ENCODE measurements around the gene TIMM13. TPM values are rescaled to one million over a fixed set of nuclear protein-coding genes. Genes with fewer than 3 reads are reported as not detected.

The TIMM13 gene
- total and polyA plus RNA-seq, 2 donors (not counting 3 experiments of a cell fraction or from before 2014, with no cell fraction given) = 154 to 160 TPM

DNA sequence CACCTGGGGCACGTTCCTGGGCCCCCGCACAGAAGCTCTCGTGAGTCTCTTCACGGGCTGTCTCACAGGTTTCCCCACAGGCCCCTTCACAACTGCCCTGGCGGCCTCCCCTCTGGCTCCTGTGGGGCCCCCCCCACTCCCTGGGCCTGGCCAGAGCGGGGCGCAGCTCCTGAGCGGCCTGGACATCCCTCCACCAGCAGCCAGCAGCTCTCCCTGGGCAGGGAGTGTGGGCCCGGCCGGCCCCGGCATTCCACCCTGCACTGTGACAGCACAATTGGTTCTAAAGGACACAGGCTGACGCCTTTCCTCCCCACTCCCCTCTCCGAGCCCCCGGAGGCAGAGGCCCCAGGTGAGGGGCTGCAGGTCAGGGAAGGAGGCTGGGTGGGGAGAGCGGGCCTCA lies 9.5 kb upstream of the TIMM13 start:
- dilution Hi-C loops (cut with MboI; ENCODE audit: extremely low pct_ligation_motif_present, low sequenced_read_pairs) = no loop called here
- H3K9ac ChIP-seq (replicated peaks; ENCODE audit: extremely low read depth, insufficient read depth, low read length) = no peak overlapping the region
- no peak for FAIRE-seq
- no peak overlapping the region for H2AFZ ChIP-seq (ENCODE audit: low read depth, low read length)
- intact Hi-C loops (cut with micrococcal nuclease) = no loop called here
- H3K27me3 ChIP-seq (ENCODE audit: control insufficient read depth in 2 of 2, insufficient read depth in 2 of 2, low read length in 2 of 2) = no peaks in the 10 kb centered on the region
- no peaks in the 10 kb centered on the region for H3K9me3 ChIP-seq (replicated peaks; ENCODE audit: control insufficient read depth, insufficient read depth, low read length)
- no peak for DNase-seq (ENCODE audit: low read depth, low spot score)
- H3K4me3 ChIP-seq (replicated peaks in 1 of 3; ENCODE audit: insufficient read depth in 1 of 3, low read depth in 1 of 3, low read length in 3 of 3) = no peak overlapping the region
- H3K4me1 ChIP-seq (ENCODE audit: control insufficient read depth, extremely low read depth, insufficient read depth, low read length) = no peaks in the 10 kb centered on the region
- H3K9me1 ChIP-seq (replicated peaks; ENCODE audit: control insufficient read depth, extremely low read depth, insufficient read depth, low read length) = no peaks in the 10 kb centered on the region
- H3K36me3 ChIP-seq (ENCODE audit: control insufficient read depth in 2 of 2, extremely low read depth in 1 of 2, insufficient read depth in 2 of 2, low read length in 2 of 2) = peaks cover 7 to 27% of the 10 kb centered on the region in 2 experiments
- H3K4me2 ChIP-seq (ENCODE audit: insufficient read depth, low read length) = no peak overlapping the region
- H4K20me1 ChIP-seq (replicated peaks; ENCODE audit: control insufficient read depth, extremely low read depth, insufficient read depth, low read length) = no peaks in the 10 kb centered on the region
- ChIA-PET CTCF (interaction anchor here (1.3 kb wide), 1 partner anchor 174 kb away, joined by 4 read pairs; no protein-coding TSS in a partner anchor), POLR2A (no interaction called here)
- H3K79me2 ChIP-seq (ENCODE audit: control insufficient read depth, insufficient read depth, low read length) = peaks cover 25% of the 10 kb centered on the region
- no peak overlapping the region for H3K27ac ChIP-seq (ENCODE audit: insufficient read depth, low read depth, low read length)
- no TSS peak for BruUV-seq (replicated peaks)
- no peak for TF ChIP-seq FOS (IDR thresholded peaks at IDR 0.05; ENCODE audit: borderline replicate concordance, insufficient read depth, low read length)
- no peak for TF ChIP-seq GATA2 (IDR thresholded peaks at IDR 0.05; ENCODE audit: insufficient read depth, insufficient read length, low read depth, low read length)
- TF ChIP-seq POLR2AphosphoS5 (IDR thresholded peaks at IDR 0.05; ENCODE audit: insufficient read depth, low read depth, low read length) = no peak
- TF ChIP-seq POLR2A (IDR thresholded peaks at IDR 0.05; ENCODE audit: low read depth, low read length) = no peak
- TF ChIP-seq, protein P1, sequence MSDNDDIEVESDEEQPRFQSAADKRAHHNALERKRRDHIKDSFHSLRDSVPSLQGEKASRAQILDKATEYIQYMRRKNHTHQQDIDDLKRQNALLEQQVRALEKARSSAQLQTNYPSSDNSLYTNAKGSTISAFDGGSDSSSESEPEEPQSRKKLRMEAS (IDR thresholded peaks at IDR 0.05; ENCODE audit: insufficient read depth, insufficient read length) = no peak
- TF ChIP-seq EZH2 (IDR thresholded peaks at IDR 0.05; ENCODE audit: borderline replicate concordance, low read depth, low read length, severe bottlenecking) = no peak
- TF ChIP-seq, protein P2, sequence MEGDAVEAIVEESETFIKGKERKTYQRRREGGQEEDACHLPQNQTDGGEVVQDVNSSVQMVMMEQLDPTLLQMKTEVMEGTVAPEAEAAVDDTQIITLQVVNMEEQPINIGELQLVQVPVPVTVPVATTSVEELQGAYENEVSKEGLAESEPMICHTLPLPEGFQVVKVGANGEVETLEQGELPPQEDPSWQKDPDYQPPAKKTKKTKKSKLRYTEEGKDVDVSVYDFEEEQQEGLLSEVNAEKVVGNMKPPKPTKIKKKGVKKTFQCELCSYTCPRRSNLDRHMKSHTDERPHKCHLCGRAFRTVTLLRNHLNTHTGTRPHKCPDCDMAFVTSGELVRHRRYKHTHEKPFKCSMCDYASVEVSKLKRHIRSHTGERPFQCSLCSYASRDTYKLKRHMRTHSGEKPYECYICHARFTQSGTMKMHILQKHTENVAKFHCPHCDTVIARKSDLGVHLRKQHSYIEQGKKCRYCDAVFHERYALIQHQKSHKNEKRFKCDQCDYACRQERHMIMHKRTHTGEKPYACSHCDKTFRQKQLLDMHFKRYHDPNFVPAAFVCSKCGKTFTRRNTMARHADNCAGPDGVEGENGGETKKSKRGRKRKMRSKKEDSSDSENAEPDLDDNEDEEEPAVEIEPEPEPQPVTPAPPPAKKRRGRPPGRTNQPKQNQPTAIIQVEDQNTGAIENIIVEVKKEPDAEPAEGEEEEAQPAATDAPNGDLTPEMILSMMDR (IDR thresholded peaks at IDR 0.05; ENCODE audit: extremely low read depth in 1 of 2, insufficient read depth in 1 of 2, low read depth in 1 of 2, low read length in 2 of 2) = no peak
- no peak for TF ChIP-seq MYC (IDR thresholded peaks at IDR 0.05; ENCODE audit: low read depth, low read length)
- no peak for TF ChIP-seq JUN (IDR thresholded peaks at IDR 0.05; ENCODE audit: borderline replicate concordance, insufficient read depth, insufficient read length, low read depth)

Data from endothelial cell of umbilical vein (primary cell).